Measurements from ENCODE around the gene HARBI1.

- TF ChIP-seq POLR2A (IDR thresholded peaks at IDR 0.05) (no peak), CTCF (IDR thresholded peaks at IDR 0.05 in 4 of 5, conservative IDR thresholded peaks at IDR 0.05 in 1 of 5) (no peak)
These were observed 12.2 kb downstream of the HARBI1 start for GRCh38 chr11:46604796-46605195.
